SU-DHL-6 (cell line): Measurements from ENCODE around the gene CDK6.

Source experiments
- H2AFZ ChIP-seq: fragments of 200-600 bp; sonication (generic); 2 replicates; pipeline ENCODE4 v1.6.1; 2014; ENCODE audit warnings: low read depth, mild to moderate bottlenecking, moderate library complexity, mixed read lengths, antibody characterized with exemption, low read length; ENCODE audit not compliant: severe bottlenecking
- H3F3A ChIP-seq: fragments of 200-600 bp; shearing (Covaris generic); 2 replicates; pipeline ENCODE4 v1.6.0; 2016; ENCODE audit warnings: antibody characterized with exemption, mild to moderate bottlenecking; ENCODE audit not compliant: insufficient read depth
- H3K27ac ChIP-seq: fragments of 200-600 bp; sonication (generic); 2 replicates; pipeline ENCODE4 v1.5.1; 2016; ENCODE audit warnings: low read depth, mild to moderate bottlenecking, low read length, moderate library complexity, mixed read lengths
- H3K27me3 ChIP-seq: fragments of 200-600 bp; sonication (generic), shearing (Covaris generic); 2 replicates; pipeline ENCODE4 v1.6.0; 2014; ENCODE audit warnings: mild to moderate bottlenecking, low read length
- H3K36me3 ChIP-seq: fragments of 200-600 bp; sonication (generic); 2 replicates; pipeline ENCODE4 v1.6.1; 2014; ENCODE audit warnings: mild to moderate bottlenecking, low read length, mixed read lengths
- H3K4me2 ChIP-seq: fragments of 300-600, 200-600 bp; shearing (Covaris generic), sonication (generic); 2 replicates; pipeline ENCODE4 v1.6.0; 2014; ENCODE audit warnings: low read length, low read depth, mild to moderate bottlenecking; ENCODE audit not compliant: poor library complexity, severe bottlenecking
- H3K4me3 ChIP-seq: fragments of 200-600 bp; sonication (generic); 2 replicates; pipeline ENCODE4 v1.5.1; 2014; ENCODE audit warnings: antibody characterized with exemption, low read length, mild to moderate bottlenecking, mixed read lengths; ENCODE audit not compliant: insufficient read depth, poor library complexity, severe bottlenecking
- H3K79me2 ChIP-seq: fragments of 200-600 bp; sonication (generic); 2 replicates; pipeline ENCODE4 v1.6.1; 2014; ENCODE audit warnings: mild to moderate bottlenecking, low read length, moderate library complexity; ENCODE audit not compliant: insufficient read depth
- H3K9ac ChIP-seq: fragments of 200-600 bp; sonication (generic); 2 replicates; pipeline ENCODE4 v1.7.0; 2014; ENCODE audit warnings: mild to moderate bottlenecking, low read length
- H3K9me2 ChIP-seq: fragments of 200-600 bp; sonication (generic); replicated peaks from 2 replicates; pipeline ENCODE4 v1.6.1; 2014; ENCODE audit warnings: low read length; ENCODE audit not compliant: insufficient read depth
- H3K9me3 ChIP-seq: fragments of 200-600 bp; sonication (generic); 2 replicates; pipeline ENCODE4 v1.6.1; 2014; ENCODE audit warnings: low read length, mixed read lengths; ENCODE audit not compliant: insufficient read depth
- H4K20me1 ChIP-seq: fragments of 200-600 bp; sonication (generic); 2 replicates; pipeline ENCODE4 v1.6.1; 2014; ENCODE audit warnings: low read depth, mild to moderate bottlenecking, antibody characterized with exemption, low read length, moderate library complexity, mixed read lengths
- CTCF ChIP-seq: fragments of 200-600 bp; sonication (generic); IDR thresholded peaks from one replicate; pipeline ENCODE4 v1.5.1; 2017; ENCODE audit warnings: antibody characterized with exemption, mild to moderate bottlenecking, low read length, moderate library complexity; ENCODE audit not compliant: insufficient read depth, poor library complexity, severe bottlenecking
- EZH2phosphoT487 ChIP-seq: fragments of 200-600 bp; sonication (generic), shearing (Covaris generic); conservative IDR thresholded peaks from 2 replicates; pipeline ENCODE4 v1.6.1; 2018; ENCODE audit warnings: mild to moderate bottlenecking, antibody characterized with exemption, low read length, moderate library complexity, mixed read lengths

The CDK6 gene

GRCh38 chr7:92709150-92709549 is 127.2 kb downstream of the CDK6 start:
- H3F3A ChIP-seq: no peaks in the 10 kb centered on the region
- H3K27me3 ChIP-seq: no peaks in the 10 kb centered on the region
- H3K9ac ChIP-seq: no peak overlapping the region
- H3K27ac ChIP-seq: no peak overlapping the region
- H3K36me3 ChIP-seq: no peaks in the 10 kb centered on the region
- H2AFZ ChIP-seq: no peak overlapping the region
- H3K4me2 ChIP-seq: no peak overlapping the region
- no peaks in the 10 kb centered on the region for H3K9me2 ChIP-seq
- TF ChIP-seq CTCF (no peak), EZH2phosphoT487 (no peak)
- no peaks in the 10 kb centered on the region for H3K79me2 ChIP-seq
- H3K9me3 ChIP-seq: no peaks in the 10 kb centered on the region
- H3K4me3 ChIP-seq: no peak overlapping the region
- no peaks in the 10 kb centered on the region for H4K20me1 ChIP-seq

- Histone ChIP-seq H3K4me3 (no peak overlapping the region), H3K27ac (no peak overlapping the region), H4K20me1 (no peaks in the 10 kb centered on the region), H3K36me3 (no peaks in the 10 kb centered on the region), H3K9me2 (no peaks in the 10 kb centered on the region), H3K27me3 (no peaks in the 10 kb centered on the region), H3K4me2 (no peak overlapping the region), H3K9ac (no peak overlapping the region), H3K9me3 (no peaks in the 10 kb centered on the region), H3K79me2 (no peaks in the 10 kb centered on the region), H2AFZ (no peak overlapping the region), H3F3A (no peaks in the 10 kb centered on the region)
- no peak for TF ChIP-seq EZH2phosphoT487
- no peak for TF ChIP-seq CTCF
These were observed 128.0 kb downstream of the CDK6 start for GRCh38 chr7:92708111-92709042.

GRCh38 chr7:92707435-92707834 is 128.9 kb downstream of the CDK6 start:
- no peaks in the 10 kb centered on the region for H3K79me2 ChIP-seq

More at GRCh38 chr7:92707435-92707834, 128.9 kb downstream of the CDK6 start:
- no peak overlapping the region for H2AFZ ChIP-seq
- H3F3A ChIP-seq: no peaks in the 10 kb centered on the region
- no peaks in the 10 kb centered on the region for H3K9me2 ChIP-seq
- no peak overlapping the region for H3K27ac ChIP-seq
- H3K4me2 ChIP-seq: no peak overlapping the region
- no peaks in the 10 kb centered on the region for H4K20me1 ChIP-seq
- TF ChIP-seq EZH2phosphoT487 (no peak), CTCF (no peak)
- H3K4me3 ChIP-seq: no peak overlapping the region
- H3K27me3 ChIP-seq: no peaks in the 10 kb centered on the region
- no peaks in the 10 kb centered on the region for H3K36me3 ChIP-seq
- no peaks in the 10 kb centered on the region for H3K9me3 ChIP-seq
- H3K9ac ChIP-seq: no peak overlapping the region
